Glomerular visceral epithelial cell (primary cell): ENCODE results near the gene ANXA6.

Experiments
- DNase-seq: peaks from one replicate; pipeline ENCODE4 v3.0.0-alpha.2; 2016; ENCODE audit errors: extremely low spot score

Gene ANXA6

GRCh38 chr5:151063142-151063989 lies 94.2 kb downstream of the ANXA6 start:
- peak; percentile 84 for DNase-seq

GRCh38 chr5:151062405-151063141 lies 95.0 kb downstream of the ANXA6 start:
- DNase-seq: no peak

GRCh38 chr5:151060742-151061141 lies 96.8 kb downstream of the ANXA6 start:
- no peak for DNase-seq

GRCh38 chr5:151058891-151059489 lies 98.6 kb downstream of the ANXA6 start:
- no peak for DNase-seq

GRCh38 chr5:151058301-151058700 lies 99.3 kb downstream of the ANXA6 start:
- no peak for DNase-seq

GRCh38 chr5:151056379-151057325 lies 100.9 kb downstream of the ANXA6 start:
- DNase-seq: no peak

GRCh38 chr5:151055336-151055735 lies 102.2 kb downstream of the ANXA6 start:
- DNase-seq: no peak

GRCh38 chr5:151054709-151055108 lies 102.9 kb downstream of the ANXA6 start:
- no peak for DNase-seq

GRCh38 chr5:151053796-151054462 lies 103.7 kb downstream of the ANXA6 start:
- no peak for DNase-seq

GRCh38 chr5:151052836-151053235 lies 104.7 kb downstream of the ANXA6 start:
- DNase-seq: no peak

GRCh38 chr5:151051931-151052608 lies 105.5 kb downstream of the ANXA6 start:
- no peak for DNase-seq

GRCh38 chr5:151051066-151051930 lies 106.3 kb downstream of the ANXA6 start:
- peak; percentile 80 for DNase-seq
